H7 (cell line): Measurements from ENCODE around the gene AGFG2. TPM values are rescaled to one million over a fixed set of nuclear protein-coding genes. Genes with fewer than 3 reads are reported as not detected.
A peak's percentile ranks its signal among the peaks of the same experiment; 100 is the strongest.
"Not testable (repeated sequence)": the region's sequence is repeated elsewhere in the genome, so short reads cannot be mapped to it uniquely, and the experiment has no call there.

Experiments
- DNase-seq: peaks from one replicate; pipeline ENCODE4 v3.0.0; 2012
- H3K27me3 ChIP-seq: 2 replicates; pipeline ENCODE4 v1.6.0; 2011; ENCODE audit warnings: mild to moderate bottlenecking, low read length; ENCODE audit not compliant: control insufficient read depth, insufficient read depth
- H3K36me3 ChIP-seq: replicated peaks from 2 replicates; pipeline ENCODE4 v1.5.1; 2011; ENCODE audit warnings: low read length; ENCODE audit not compliant: control insufficient read depth, insufficient read depth
- H3K4me3 ChIP-seq: 2 replicates; pipeline ENCODE4 v1.5.1; 2011; ENCODE audit warnings: low read depth, mild to moderate bottlenecking, control low read depth, low read length, moderate library complexity; ENCODE audit not compliant: insufficient read depth
- total RNA-seq: library from RNA; depleted of rRNA; stranded (reverse); fragments of >200 nt; shearing (Covaris generic); gene quantifications from 2 replicates; pipeline ENCODE4 v1.2.3, GENCODE V29; 2014

AGFG2 gene
- total RNA-seq, 1 experiment from 2014 or later: 4.9 TPM

GRCh38 chr7:100556541-100556940, 17.5 kb downstream of the AGFG2 start:
- no peak overlapping the region for H3K4me3 ChIP-seq
- H3K27me3 ChIP-seq: no peaks in the 10 kb centered on the region
- DNase-seq: no peak
- no peaks in the 10 kb centered on the region for H3K36me3 ChIP-seq

DNA sequence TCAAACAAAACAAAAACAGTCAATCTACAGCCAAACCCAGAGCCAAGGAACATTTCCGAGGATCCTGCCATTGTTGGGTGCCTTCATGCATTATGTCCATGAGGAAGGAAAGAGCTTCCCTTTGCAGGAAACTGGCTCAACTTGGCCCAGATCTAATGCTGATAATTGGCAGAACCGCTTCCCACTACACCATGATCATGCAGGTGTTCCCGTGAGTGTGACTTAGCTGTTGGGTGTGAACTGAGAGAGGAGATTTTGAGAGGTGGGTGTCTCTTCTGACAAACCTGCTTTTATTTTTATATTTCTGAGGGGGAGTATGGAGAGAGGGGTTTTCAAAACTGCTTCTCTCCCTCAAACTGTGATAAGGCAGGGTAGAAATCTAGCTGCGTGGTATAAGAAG, 20.1 kb downstream of the AGFG2 start:
- Histone ChIP-seq H3K36me3 (no peaks in the 10 kb centered on the region), H3K27me3 (no peaks in the 10 kb centered on the region), H3K4me3 (no peak overlapping the region)
- DNase-seq: no peak

- no peak for DNase-seq
- no peaks in the 10 kb centered on the region; the same call in 1 of the 2 replicates for H3K36me3 ChIP-seq
- H3K4me3 ChIP-seq: no peak overlapping the region
- H3K27me3 ChIP-seq: no peaks in the 10 kb centered on the region
These were observed 22.6 kb downstream of the AGFG2 start for GRCh38 chr7:100561491-100562194.

GRCh38 chr7:100562195-100563099, 23.4 kb downstream of the AGFG2 start:
- H3K4me3 ChIP-seq: no peak overlapping the region
- no peaks in the 10 kb centered on the region; the same call in 1 of the 2 replicates for H3K36me3 ChIP-seq
- H3K27me3 ChIP-seq: no peaks in the 10 kb centered on the region
- DNase-seq: peak; percentile 41

GRCh38 chr7:100563100-100563564, 24.1 kb downstream of the AGFG2 start:
- no peaks in the 10 kb centered on the region; the same call in 1 of the 2 replicates for H3K36me3 ChIP-seq
- no peak overlapping the region for H3K4me3 ChIP-seq
- DNase-seq: no peak
- no peaks in the 10 kb centered on the region for H3K27me3 ChIP-seq

DNA sequence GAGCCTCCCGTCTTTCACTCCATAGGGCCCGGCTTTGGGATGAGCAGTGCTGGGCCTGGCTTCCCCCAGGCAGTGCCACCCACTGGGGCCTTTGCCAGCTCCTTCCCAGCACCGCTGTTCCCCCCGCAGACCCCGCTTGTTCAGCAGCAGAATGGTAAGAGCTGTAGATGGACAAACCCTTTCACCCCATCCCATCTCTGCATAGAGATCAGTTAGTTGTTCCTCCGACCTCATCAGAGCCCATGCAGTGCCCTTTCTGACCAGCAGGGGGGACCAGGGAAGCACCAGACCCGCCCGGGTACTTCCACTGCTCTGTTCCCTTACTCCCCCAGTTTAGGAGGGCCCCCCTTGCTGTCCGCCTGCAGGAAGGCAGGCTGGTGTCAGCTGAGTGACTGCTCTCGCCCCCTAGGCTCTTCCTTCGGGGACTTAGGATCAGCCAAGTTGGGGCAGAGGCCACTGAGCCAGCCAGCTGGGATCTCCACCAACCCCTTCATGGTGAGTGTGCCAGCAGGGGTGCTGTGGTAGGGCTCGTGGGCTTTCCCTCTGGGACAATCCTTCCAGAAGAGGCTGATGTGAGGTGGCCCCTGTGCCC, 24.9 kb downstream of the AGFG2 start:
- Histone ChIP-seq H3K36me3 (no peaks in the 10 kb centered on the region; the same call in 1 of the 2 replicates), H3K4me3 (no peak overlapping the region), H3K27me3 (no peaks in the 10 kb centered on the region)
- peak; percentile 97 for DNase-seq

DNA sequence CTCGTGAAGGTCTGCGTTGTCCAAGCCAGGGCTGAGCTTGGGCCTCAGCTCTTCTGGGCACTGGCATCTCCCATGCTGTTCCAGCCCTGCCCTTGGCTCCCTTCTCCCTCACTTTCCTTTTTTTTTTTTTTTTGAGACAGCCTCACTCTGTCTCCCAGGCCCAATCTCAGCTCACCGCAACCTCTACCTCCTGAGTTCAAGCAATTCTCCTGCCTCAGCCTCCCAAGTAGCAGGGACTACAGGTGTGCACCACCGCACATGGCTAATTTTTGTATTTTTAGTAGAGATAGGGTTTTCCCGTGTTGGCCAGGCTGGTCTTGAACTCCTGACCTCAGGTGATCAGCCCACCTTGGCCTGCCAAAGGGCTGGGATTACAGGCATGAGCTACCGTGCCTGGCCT, 25.4 kb downstream of the AGFG2 start:
- H3K27me3 ChIP-seq, H3K36me3 ChIP-seq, H3K4me3 ChIP-seq, DNase-seq: not testable (repeated sequence)

DNA sequence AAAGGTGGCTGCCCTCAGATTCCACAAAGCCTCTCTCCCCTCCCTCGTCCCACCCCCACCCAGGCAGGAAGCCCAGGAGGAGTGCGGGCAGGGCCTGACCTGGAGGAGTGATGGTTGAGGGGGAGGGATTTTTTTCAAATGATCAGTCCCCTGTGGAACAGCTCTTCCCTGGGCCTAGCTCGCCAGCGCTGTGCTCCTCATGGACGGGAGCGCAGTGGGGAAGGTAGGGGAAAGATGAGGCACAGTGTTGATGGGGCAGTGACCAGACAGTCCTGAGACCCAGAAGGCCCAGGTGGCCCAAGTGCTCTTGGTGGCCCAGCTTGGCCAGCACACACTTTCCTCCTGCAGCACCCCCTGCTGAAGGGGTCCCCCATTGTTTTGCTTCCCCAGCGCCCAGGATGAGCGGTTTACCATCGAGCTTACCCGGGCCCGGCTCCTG, 26.1 kb downstream of the AGFG2 start:
- no peak overlapping the region for H3K4me3 ChIP-seq
- H3K36me3 ChIP-seq: no peaks in the 10 kb centered on the region; the same call in 1 of the 2 replicates
- H3K27me3 ChIP-seq: peaks cover 4% of the 10 kb centered on the region
- DNase-seq: peak; percentile 40

DNA sequence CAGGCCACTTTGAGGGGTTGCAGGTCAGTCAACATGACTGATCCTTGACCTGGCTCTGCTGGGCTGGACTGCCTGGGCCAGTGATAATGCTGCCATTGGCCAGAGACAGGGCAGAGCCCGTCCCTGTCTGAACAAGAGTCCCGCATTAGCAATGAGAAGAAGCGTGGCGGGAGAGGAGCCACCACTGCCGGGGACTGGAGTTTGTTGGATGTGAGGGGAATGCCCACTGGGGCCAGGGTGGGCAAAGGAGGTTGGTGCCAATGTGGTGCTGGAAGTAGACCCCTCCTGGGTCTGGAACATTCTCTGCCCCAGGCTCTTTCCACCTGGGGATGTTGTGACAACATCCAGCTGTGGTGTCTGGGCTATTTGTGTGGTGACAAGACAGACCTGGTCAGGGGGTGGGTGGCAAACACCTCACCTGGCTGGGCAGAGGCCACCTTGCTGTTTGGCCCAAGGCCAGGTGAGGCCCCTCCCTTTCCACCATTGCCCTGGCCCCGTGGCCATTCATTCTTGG, 27.1 kb downstream of the AGFG2 start:
- H3K36me3 ChIP-seq: no peaks in the 10 kb centered on the region; the same call in 1 of the 2 replicates
- no peak overlapping the region for H3K4me3 ChIP-seq
- peaks cover 5% of the 10 kb centered on the region for H3K27me3 ChIP-seq
- DNase-seq: no peak

DNA sequence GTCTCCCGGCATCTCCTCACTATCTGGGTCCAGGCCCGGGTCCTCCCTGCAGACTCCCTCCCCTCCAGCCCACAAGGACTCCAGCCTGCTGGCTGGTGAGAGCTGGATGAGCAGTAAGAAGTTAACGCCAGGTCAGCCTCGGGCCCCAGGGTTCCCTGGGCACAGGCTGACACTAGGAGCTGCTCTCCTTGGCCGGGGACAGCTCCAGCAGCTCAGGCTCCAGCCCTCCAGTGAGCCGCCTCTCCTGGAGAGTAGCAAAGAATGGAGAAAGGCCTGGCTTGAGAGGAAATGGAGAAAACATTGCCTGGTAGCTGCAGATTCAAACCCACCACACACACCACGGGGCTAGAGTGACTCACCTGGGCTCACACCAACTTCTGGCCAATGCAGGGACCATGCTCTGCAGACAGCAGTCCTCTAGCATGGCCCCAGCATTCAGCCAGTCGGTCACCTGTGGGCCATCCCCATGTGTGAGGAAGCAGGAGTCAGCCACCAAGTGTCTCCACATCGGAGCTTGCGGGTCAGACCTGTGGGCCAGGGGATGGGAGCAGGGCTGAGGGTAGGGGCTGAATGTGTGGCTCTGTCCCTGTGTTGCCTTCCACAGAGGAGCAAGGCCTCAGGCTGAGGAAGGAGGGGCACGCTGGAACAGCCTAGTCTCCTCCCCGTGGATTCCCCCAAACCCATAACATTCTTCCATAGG, 28.2 kb downstream of the AGFG2 start:
- Histone ChIP-seq H3K27me3 (peaks cover 5% of the 10 kb centered on the region), H3K36me3 (no peaks in the 10 kb centered on the region; the same call in 1 of the 2 replicates), H3K4me3 (no peak overlapping the region)
- peak; percentile 43 for DNase-seq

DNA sequence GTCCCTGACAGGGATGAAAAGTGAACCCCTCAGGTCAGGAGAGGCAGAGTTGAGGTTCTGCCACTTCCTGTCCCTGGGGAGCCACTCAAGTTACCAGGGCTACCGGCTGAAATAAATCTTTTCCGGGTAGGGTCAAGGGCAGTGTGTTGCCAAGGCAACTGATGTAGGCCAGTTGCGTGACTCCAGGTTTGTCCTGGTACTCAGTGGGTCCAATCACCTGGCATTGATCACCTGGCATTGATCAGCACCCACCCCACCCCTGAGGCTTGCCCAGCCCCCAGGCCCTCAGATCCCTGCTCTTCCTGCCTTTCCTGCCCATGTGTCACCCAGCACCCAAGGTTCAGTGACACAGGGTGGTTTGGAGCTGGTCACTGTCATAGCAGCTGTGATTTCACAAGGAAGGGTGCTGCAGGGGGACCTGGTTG, 28.8 kb downstream of the AGFG2 start:
- Histone ChIP-seq H3K4me3 (no peak overlapping the region), H3K27me3 (peaks cover 5% of the 10 kb centered on the region), H3K36me3 (no peaks in the 10 kb centered on the region; the same call in 1 of the 2 replicates)
- no peak for DNase-seq

DNA sequence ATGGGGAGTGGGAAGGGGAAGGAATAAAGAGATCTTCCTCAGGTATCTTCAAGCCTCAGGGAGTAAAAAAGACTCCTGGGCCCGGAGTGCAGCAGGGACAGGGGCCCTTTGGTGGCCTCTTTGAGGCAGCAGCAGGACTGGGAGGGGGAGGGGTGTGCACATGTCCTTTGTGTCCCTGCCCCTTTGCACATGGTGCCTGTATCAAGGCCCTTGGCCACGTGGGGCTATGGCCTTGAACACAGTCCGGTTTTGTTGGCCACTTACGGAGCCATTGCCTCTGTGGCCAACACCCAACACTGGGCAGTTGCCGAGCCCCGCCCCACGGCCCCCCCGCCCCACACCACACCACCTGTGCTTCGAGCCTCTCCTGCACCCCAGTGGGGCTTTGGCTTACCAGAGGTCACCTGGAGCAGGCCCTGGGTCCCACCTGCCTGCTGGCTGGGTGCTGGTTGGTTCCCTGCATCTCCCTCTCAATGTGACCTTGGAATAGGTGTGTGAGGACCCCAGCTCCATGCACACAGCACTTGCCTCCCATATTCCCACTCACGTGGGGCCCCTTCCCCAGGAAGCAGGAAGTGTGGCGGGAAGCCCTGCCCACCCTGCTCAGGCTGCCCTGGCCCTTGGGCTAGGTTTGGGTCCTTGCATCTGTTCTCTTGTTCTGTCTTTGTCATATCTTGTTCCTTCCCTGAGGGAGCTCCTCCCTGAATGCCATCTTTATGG, 29.3 kb downstream of the AGFG2 start:
- no peak overlapping the region for H3K4me3 ChIP-seq
- peaks cover 5% of the 10 kb centered on the region for H3K27me3 ChIP-seq
- no peak for DNase-seq
- H3K36me3 ChIP-seq: no peaks in the 10 kb centered on the region; the same call in 1 of the 2 replicates
